ENCODE data around the gene IRF3. TPM values are rescaled to one million over a fixed set of nuclear protein-coding genes. Genes with fewer than 3 reads are reported as not detected.

IRF3 gene
- total RNA-seq, 2 experiments from 2014 or later: 90.8 to 108 TPM

DNA sequence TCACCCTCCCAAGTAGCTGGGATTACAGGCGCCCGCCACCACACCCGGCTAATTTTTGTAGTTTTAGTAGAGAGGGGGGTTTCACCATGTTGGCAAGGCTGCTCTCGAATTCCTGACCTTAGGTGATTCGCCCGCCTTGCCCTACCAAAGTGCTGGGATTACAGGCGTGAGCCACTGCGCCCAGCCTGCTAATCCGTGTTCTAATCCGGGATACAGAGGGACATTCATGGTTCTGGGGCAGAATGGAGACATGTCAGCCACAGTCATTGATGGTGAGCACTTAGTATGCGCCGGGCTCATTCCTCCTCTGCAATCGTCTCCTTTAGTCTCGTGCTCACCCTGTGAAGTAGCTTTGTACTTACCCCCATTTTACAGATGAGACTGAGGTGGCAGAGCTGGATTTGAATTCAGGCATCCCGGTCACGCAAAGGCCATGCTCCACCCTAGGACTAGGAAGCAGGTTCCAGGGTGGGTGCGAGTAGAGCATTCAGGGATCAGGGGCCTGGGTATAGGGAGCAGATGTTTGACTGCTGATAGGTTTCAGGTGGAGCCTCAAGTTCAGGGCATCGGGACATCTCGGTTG, 34.0 kb downstream of the IRF3 start:
- TF ChIP-seq, protein P1, sequence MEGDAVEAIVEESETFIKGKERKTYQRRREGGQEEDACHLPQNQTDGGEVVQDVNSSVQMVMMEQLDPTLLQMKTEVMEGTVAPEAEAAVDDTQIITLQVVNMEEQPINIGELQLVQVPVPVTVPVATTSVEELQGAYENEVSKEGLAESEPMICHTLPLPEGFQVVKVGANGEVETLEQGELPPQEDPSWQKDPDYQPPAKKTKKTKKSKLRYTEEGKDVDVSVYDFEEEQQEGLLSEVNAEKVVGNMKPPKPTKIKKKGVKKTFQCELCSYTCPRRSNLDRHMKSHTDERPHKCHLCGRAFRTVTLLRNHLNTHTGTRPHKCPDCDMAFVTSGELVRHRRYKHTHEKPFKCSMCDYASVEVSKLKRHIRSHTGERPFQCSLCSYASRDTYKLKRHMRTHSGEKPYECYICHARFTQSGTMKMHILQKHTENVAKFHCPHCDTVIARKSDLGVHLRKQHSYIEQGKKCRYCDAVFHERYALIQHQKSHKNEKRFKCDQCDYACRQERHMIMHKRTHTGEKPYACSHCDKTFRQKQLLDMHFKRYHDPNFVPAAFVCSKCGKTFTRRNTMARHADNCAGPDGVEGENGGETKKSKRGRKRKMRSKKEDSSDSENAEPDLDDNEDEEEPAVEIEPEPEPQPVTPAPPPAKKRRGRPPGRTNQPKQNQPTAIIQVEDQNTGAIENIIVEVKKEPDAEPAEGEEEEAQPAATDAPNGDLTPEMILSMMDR (IDR thresholded peaks at IDR 0.05): no peak
- H3K4me1 Mint-ChIP-seq (ENCODE audit: low read depth): no peaks in the 10 kb centered on the region
- H3K27ac Mint-ChIP-seq: no peak overlapping the region
- CTCF ChIA-PET: interaction anchor here (2.0 kb wide), 1 partner anchor 9 kb away, joined by 5 read pairs; the partner anchor contains the start of gene RRAS
- H3K27me3 Mint-ChIP-seq: no peaks in the 10 kb centered on the region
- H3K9me3 Mint-ChIP-seq: no peaks in the 10 kb centered on the region
- ATAC-seq: no peak
- H3K4me3 Mint-ChIP-seq: no peak overlapping the region
- peaks cover 11% of the 10 kb centered on the region for H3K36me3 Mint-ChIP-seq (ENCODE audit: low read depth)
- POLR2A ChIA-PET: interaction anchor here (1.2 kb wide), 1 partner anchor 67 kb away, joined by 3 read pairs; no protein-coding TSS in a partner anchor
- no peak for DNase-seq
- intact Hi-C loops (cut with micrococcal nuclease): no loop called here

DNA sequence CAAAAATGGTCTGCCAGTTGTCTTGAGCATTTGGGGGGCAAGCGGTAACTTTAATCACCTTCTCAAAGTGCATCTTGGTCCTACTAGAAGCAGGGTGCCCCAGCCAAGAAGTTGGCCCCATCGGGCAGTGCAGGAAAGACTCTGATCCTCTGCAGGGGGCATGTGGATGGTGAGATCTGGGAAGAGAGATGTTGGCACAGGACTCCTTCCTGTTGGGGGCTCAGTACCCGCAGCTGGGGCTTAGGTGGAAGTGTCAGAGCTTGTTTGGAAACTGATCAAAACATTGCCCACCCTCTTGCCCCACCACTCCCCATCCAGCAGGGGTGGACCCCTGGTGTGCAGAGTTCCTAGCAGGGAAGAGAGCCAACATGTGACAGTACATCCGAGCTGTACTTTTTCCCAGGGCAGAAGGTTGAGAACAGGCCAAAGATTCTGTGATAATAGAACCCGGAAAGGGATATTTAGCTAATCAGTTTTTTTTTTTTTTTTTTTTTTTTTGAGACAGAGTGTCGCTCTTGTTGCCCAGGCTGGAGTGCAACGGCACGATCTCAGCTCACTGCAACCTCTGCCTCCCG, 34.6 kb downstream of the IRF3 start:
- TF ChIP-seq, protein P1 (IDR thresholded peaks at IDR 0.05): no peak
- CTCF ChIA-PET: interaction anchor here (2.0 kb wide), 1 partner anchor 9 kb away, joined by 5 read pairs; the partner anchor contains the start of gene RRAS
- Mint-ChIP-seq H3K4me3 (no peak overlapping the region), H3K27me3 (no peaks in the 10 kb centered on the region), H3K27ac (no peak overlapping the region), H3K36me3 (ENCODE audit: low read depth) (peaks cover 11% of the 10 kb centered on the region), H3K4me1 (ENCODE audit: low read depth) (no peaks in the 10 kb centered on the region), H3K9me3 (no peaks in the 10 kb centered on the region)
- intact Hi-C loops (cut with micrococcal nuclease): no loop called here
- POLR2A ChIA-PET: interaction anchor here (1.2 kb wide), 1 partner anchor 67 kb away, joined by 3 read pairs; no protein-coding TSS in a partner anchor
- DNase-seq: no peak
- no peak for ATAC-seq

DNA sequence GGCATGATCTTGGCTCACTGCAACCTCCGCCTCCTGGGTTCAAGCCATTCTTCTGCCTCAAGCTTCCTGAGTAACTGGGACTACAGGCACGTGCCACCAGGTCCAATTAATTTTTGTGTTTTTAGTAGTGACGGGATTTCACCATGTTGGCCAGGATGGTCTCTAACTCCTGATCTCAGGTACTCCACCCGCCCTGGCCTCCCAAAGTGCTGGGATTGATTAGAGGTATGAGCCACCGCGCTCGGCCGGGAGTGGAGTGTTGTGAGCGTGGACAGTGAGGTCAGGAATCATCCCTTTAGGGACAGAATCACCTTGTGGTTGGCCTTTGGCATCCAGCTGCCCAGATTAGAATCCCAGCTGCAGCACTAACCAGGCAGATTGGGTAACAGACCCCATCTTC, 36.0 kb downstream of the IRF3 start:
- Mint-ChIP-seq H3K36me3 (ENCODE audit: low read depth) (peaks cover 14% of the 10 kb centered on the region), H3K4me1 (ENCODE audit: low read depth) (no peaks in the 10 kb centered on the region), H3K4me3 (no peak overlapping the region), H3K27ac (no peak overlapping the region), H3K27me3 (no peaks in the 10 kb centered on the region), H3K9me3 (no peaks in the 10 kb centered on the region)
- TF ChIP-seq, protein P1 (IDR thresholded peaks at IDR 0.05): no peak
- intact Hi-C loops (cut with micrococcal nuclease): no loop called here
- ChIA-PET POLR2A (interaction anchor here (1.6 kb wide), 1 partner anchor 37 kb away, joined by 6 read pairs; no protein-coding TSS in a partner anchor), CTCF (interaction anchor here (1.0 to 2.0 kb wide), 3 partner anchors 11 to 43 kb away, joined by 3 to 5 read pairs (median 3); partner anchors contain the start of gene RRAS)
- no peak for ATAC-seq
- DNase-seq: no peak

DNA sequence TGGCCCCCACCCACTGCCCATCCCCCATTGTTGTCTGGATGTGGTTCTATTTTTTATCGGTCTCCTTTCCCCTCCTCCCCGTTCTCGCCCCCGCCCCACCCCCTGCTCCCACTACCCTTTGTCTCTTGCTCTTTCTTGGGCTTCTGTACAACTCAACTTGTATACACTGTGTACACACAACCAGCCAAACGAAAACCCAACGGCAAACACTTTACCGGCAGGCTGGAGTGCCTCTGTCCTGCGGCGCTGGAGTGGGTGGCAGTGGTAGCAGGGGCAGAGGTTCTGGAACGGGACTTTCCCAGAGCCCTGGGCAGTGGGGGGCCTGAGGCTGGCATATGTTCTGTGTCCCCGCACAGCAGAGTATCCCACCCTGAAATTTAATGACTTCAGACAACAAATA, 39.4 kb downstream of the IRF3 start:
- no peak for ATAC-seq
- intact Hi-C loops (cut with micrococcal nuclease): no loop called here
- CTCF ChIA-PET: no interaction called here

More for the DNA sequence above, 39.4 kb downstream of the IRF3 start:
- Mint-ChIP-seq H3K4me1 (ENCODE audit: low read depth) (no peaks in the 10 kb centered on the region), H3K27me3 (no peaks in the 10 kb centered on the region), H3K4me3 (no peak overlapping the region), H3K27ac (no peak overlapping the region), H3K9me3 (no peaks in the 10 kb centered on the region), H3K36me3 (ENCODE audit: low read depth) (peaks cover 14% of the 10 kb centered on the region)
- TF ChIP-seq, protein P1 (IDR thresholded peaks at IDR 0.05): no peak
- no peak for DNase-seq
- POLR2A ChIA-PET: no interaction called here
